H1 (cell line): ENCODE results near the gene PER2. TPM values are rescaled to one million over a fixed set of nuclear protein-coding genes. Genes with fewer than 3 reads are reported as not detected.

Experiments
- CTCF ChIA-PET: fragments of 300-600 bp; sonication (Branson Sonifier 250); formaldehyde crosslinking; loops from one replicate; lab custom pipeline; 2021; ENCODE audit not compliant: partially characterized antibody; lab: Charles Lee
- POLR2A ChIA-PET: fragments of 300-600 bp; sonication (Branson Sonifier 250); formaldehyde crosslinking; loops from one replicate; lab custom pipeline; 2021; ENCODE audit warnings: inconsistent platforms; ENCODE audit not compliant: partially characterized antibody; lab: Charles Lee
- DNase-seq, 2 experiments: peaks; one replicate each; pipeline versions ENCODE4 v3.0.0 to v3.0.0-alpha.2; 2010 to 2022; ENCODE audit warnings: low spot score in 2 of 2, low read depth in 1 of 2, mixed read lengths in 1 of 2
- FAIRE-seq: peaks from 2 replicates; lab custom pipeline; 2011; peaks lifted over from hg19 to GRCh38; lab: Jason Lieb, UNC
- H2AFZ ChIP-seq: 2 replicates; pipeline ENCODE4 v1.8.1; 2012; ENCODE audit warnings: low read length, inconsistent platforms
- H2AK5ac ChIP-seq: 2 replicates; pipeline ENCODE4 v1.6.1; 2013; ENCODE audit warnings: low read depth, low read length
- H2BK120ac ChIP-seq: replicated peaks from 2 replicates; pipeline ENCODE3; 2013; ENCODE audit warnings: low read depth, low read length, inconsistent platforms
- H2BK12ac ChIP-seq: 2 replicates; pipeline ENCODE4 v1.6.1; 2013; ENCODE audit warnings: low read depth, low read length
- H2BK15ac ChIP-seq: 2 replicates; pipeline ENCODE4 v1.6.1; 2013; ENCODE audit warnings: low read length
- H2BK20ac ChIP-seq: 2 replicates; pipeline ENCODE4 v1.6.1; 2013; ENCODE audit warnings: low read length
- H2BK5ac ChIP-seq: 2 replicates; pipeline ENCODE4 v1.6.1; 2013; ENCODE audit warnings: low read depth, low read length
- H3K14ac ChIP-seq: 2 replicates; pipeline ENCODE4 v1.6.1; 2013; ENCODE audit warnings: inconsistent platforms; ENCODE audit not compliant: insufficient read length
- H3K18ac ChIP-seq: 2 replicates; pipeline ENCODE4 v1.6.1; 2013; ENCODE audit warnings: low read length; ENCODE audit errors: extremely low read depth
- H3K23ac ChIP-seq: 2 replicates; pipeline ENCODE4 v1.6.1; 2013; ENCODE audit warnings: inconsistent platforms; ENCODE audit not compliant: insufficient read length
- H3K23me2 ChIP-seq: 2 replicates; pipeline ENCODE4 v1.6.1; 2013; ENCODE audit warnings: low read depth, low read length
- H3K27ac ChIP-seq: 2 replicates; pipeline ENCODE4 v1.6.1; 2011; ENCODE audit warnings: low read depth, low read length, inconsistent platforms
- H3K27me3 ChIP-seq, 4 experiments: replicated peaks in 1 of 4; 1 replicate in 1 of 4; 2 replicates in 3 of 4; pipeline versions ENCODE4 v1.6.1 to v1.8.1; 2011 to 2013; ENCODE audit warnings: low read length in 3 of 4, mild to moderate bottlenecking in 3 of 4, inconsistent platforms in 2 of 4, mixed read lengths in 2 of 4, moderate library complexity in 1 of 4; ENCODE audit not compliant: control insufficient read depth in 3 of 4, insufficient read depth in 3 of 4; ENCODE audit errors: extremely low read depth in 1 of 4
- H3K36me3 ChIP-seq, 4 experiments: 2 replicates each; pipeline versions ENCODE4 v1.6.1 to v1.8.1; 2011 to 2013; ENCODE audit warnings: mild to moderate bottlenecking in 4 of 4, low read length in 3 of 4, moderate library complexity in 2 of 4, control low read depth in 1 of 4, inconsistent platforms in 1 of 4; ENCODE audit not compliant: insufficient read depth in 4 of 4, control insufficient read depth in 2 of 4
- H3K4ac ChIP-seq: replicated peaks from 2 replicates; pipeline ENCODE3; 2013; ENCODE audit warnings: low read length, low read depth, mixed read lengths, inconsistent platforms; ENCODE audit not compliant: insufficient read length
- H3K4me1 ChIP-seq, 4 experiments: replicated peaks in 1 of 4; 1 replicate in 1 of 4; 2 replicates in 3 of 4; pipeline versions ENCODE4 v1.6.1 to v1.8.1; 2011 to 2013; ENCODE audit warnings: low read length in 3 of 4, inconsistent platforms in 2 of 4, mixed read lengths in 1 of 4; ENCODE audit not compliant: insufficient read depth in 4 of 4, control insufficient read depth in 3 of 4
- H3K4me2 ChIP-seq, 2 experiments: 2 replicates each; pipeline versions ENCODE4 v1.6.1 to v1.8.1; 2011 to 2013; ENCODE audit warnings: low read depth in 2 of 2, low read length in 2 of 2, control low read depth in 1 of 2, inconsistent platforms in 1 of 2, mild to moderate bottlenecking in 1 of 2; ENCODE audit not compliant: insufficient read depth in 1 of 2
- H3K4me3 ChIP-seq, 4 experiments: fragments of 200-600, 300-600 bp in 1 of 4; sonication (generic), shearing (Covaris generic), sonication (Bioruptor Twin) in 1 of 4; 2 replicates each; pipeline versions ENCODE4 v1.5.1 to v1.8.1; 2011 to 2016; ENCODE audit warnings: low read length in 4 of 4, low read depth in 3 of 4, control low read depth in 2 of 4, inconsistent platforms in 2 of 4, mild to moderate bottlenecking in 2 of 4, mixed read lengths in 1 of 4, moderate library complexity in 1 of 4; ENCODE audit not compliant: insufficient read depth in 2 of 4; ENCODE audit errors: extremely low read depth in 1 of 4
- H3K56ac ChIP-seq: replicated peaks from 2 replicates; pipeline ENCODE3; 2013; ENCODE audit warnings: low read depth, mild to moderate bottlenecking, mixed read lengths, low read length, inconsistent platforms; ENCODE audit not compliant: insufficient read length
- H3K79me1 ChIP-seq: 2 replicates; pipeline ENCODE4 v1.6.1; 2013; ENCODE audit warnings: low read depth, low read length, control low read depth
- H3K79me2 ChIP-seq, 2 experiments: 2 replicates each; pipeline versions ENCODE4 v1.6.1 to v1.8.1; 2012 to 2013; ENCODE audit warnings: low read length in 2 of 2, mild to moderate bottlenecking in 2 of 2, inconsistent platforms in 1 of 2; ENCODE audit not compliant: insufficient read depth in 2 of 2, control insufficient read depth in 1 of 2
- H3K9ac ChIP-seq, 4 experiments: replicated peaks in 1 of 4; 1 replicate in 1 of 4; 2 replicates in 3 of 4; pipeline versions ENCODE4 v1.6.1 to v1.8.1; 2011 to 2013; ENCODE audit warnings: low read depth in 3 of 4, low read length in 3 of 4, control low read depth in 2 of 4, mild to moderate bottlenecking in 2 of 4, moderate library complexity in 2 of 4, inconsistent platforms in 1 of 4; ENCODE audit errors: extremely low read depth in 1 of 4
- H3K9me3 ChIP-seq, 2 experiments: 2 replicates each; pipeline versions ENCODE4 v1.6.1 to v1.8.1; 2012 to 2013; ENCODE audit warnings: mild to moderate bottlenecking in 2 of 2, moderate library complexity in 2 of 2, control low read depth in 1 of 2, inconsistent platforms in 1 of 2, low read depth in 1 of 2, low read length in 1 of 2, mixed read lengths in 1 of 2; ENCODE audit not compliant: insufficient read depth in 2 of 2
- H4K20me1 ChIP-seq, 2 experiments: replicated peaks in 1 of 2; 2 replicates each; pipeline versions ENCODE3 to v1.8.1; 2011 to 2013; ENCODE audit warnings: inconsistent platforms in 2 of 2, low read length in 2 of 2, mild to moderate bottlenecking in 1 of 2; ENCODE audit not compliant: insufficient read depth in 2 of 2, control insufficient read depth in 1 of 2
- H4K5ac ChIP-seq: 2 replicates; pipeline ENCODE4 v1.6.1; 2013; ENCODE audit warnings: low read length, low read depth, mixed read lengths, inconsistent platforms; ENCODE audit not compliant: insufficient read length
- H4K8ac ChIP-seq: 2 replicates; pipeline ENCODE4 v1.8.0; 2013; ENCODE audit warnings: mild to moderate bottlenecking, moderate library complexity, low read length, inconsistent platforms; ENCODE audit not compliant: insufficient read depth; ENCODE audit errors: extremely low read depth
- H4K91ac ChIP-seq: replicated peaks from 2 replicates; pipeline ENCODE3; 2013; ENCODE audit warnings: low read length, mixed read lengths, inconsistent platforms; ENCODE audit not compliant: insufficient read length
- KDM1A ChIP-seq: fragments of 200-600, 300-600 bp; sonication (generic); IDR thresholded peaks from 2 replicates; pipeline ENCODE4 v1.7.1; 2016; ENCODE audit warnings: mild to moderate bottlenecking, low read length, borderline replicate concordance
- KDM4A ChIP-seq: IDR thresholded peaks from one replicate; pipeline ENCODE4 v1.7.1; 2012; ENCODE audit warnings: low read depth, mild to moderate bottlenecking, moderate library complexity, low read length, inconsistent platforms; ENCODE audit not compliant: severe bottlenecking
- WGBS, 2 experiments: shearing (Covaris generic) in 1 of 2; methylation state at CpG; one replicate each; pipeline versions ENCODE4 v1.1.6 to v1.1.7; 2013 to 2015; ENCODE audit warnings: low lambda C conversion rate in 2 of 2, mixed read lengths in 2 of 2, inconsistent platforms in 1 of 2, low coverage in 1 of 2, missing lambda C conversion rate in 1 of 2; ENCODE audit not compliant: insufficient replicate concordance in 2 of 2, insufficient coverage in 1 of 2, insufficient read length in 1 of 2; ENCODE audit errors: extremely low coverage in 1 of 2, missing lambda C conversion rate in 1 of 2; 5-methylcytosine and 5-hydroxymethylcytosine counted together
- polyA plus RNA-seq, 7 experiments: library from polyadenylated mRNA; depleted of rRNA in 3 of 7; stranded (reverse) in 5 of 7; unstranded in 2 of 7; fragments of >200 nt in 5 of 7; fragments of 200-250 nt in 2 of 7; gene quantifications; 1 replicate in 5 of 7; 2 replicates in 1 of 7; 4 replicates in 1 of 7; pipeline versions ENCODE4 v1.2.1 to v1.2.3, GENCODE V29; 2011 to 2013; ENCODE audit warnings: missing spikeins in 2 of 7, mixed read lengths in 2 of 7
- total RNA-seq: library from RNA; stranded (reverse); fragmentation: NEBNext Ultra II Directional; extraction: Animal tissue kit (Norgen Biotek cat#: 25700); gene quantifications from 2 replicates; pipeline ENCODE4 v1.2.1, GENCODE V29; 2021

PER2 gene
- total and polyA plus RNA-seq, 2 of the 8 experiments (the other 6 are each of a cell fraction or from before 2014, with no cell fraction given): 0.91 to 5.5 TPM

DNA sequence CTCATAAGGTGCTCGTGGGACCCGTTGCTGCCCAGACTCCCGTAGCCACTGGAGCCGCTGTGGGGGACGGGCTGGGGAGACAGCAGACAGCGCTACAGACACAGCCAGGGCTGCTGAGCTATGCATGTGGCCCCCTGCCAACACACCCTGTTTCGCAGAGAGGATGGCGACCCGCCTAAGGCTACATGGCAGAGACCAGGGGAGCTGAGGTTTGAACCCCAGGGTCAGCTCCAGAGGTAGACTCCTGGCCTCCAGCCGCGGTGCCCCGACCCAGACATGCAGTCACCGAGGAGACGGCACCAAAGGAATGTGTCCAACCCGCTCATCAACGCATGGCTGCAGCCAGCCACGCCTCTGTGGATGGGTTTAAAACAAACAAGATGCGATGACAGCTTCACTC lies 27.5 kb downstream of the PER2 start:
- H3K4me2 ChIP-seq: no peak overlapping the region
- H3K27ac ChIP-seq: no peak overlapping the region
- no peaks in the 10 kb centered on the region for H3K9me3 ChIP-seq
- peaks cover 0 to 2% (median 0%) of the 10 kb centered on the region in 4 experiments; a peak in 2 of 7 replicates for H3K4me1 ChIP-seq
- H2BK5ac ChIP-seq: no peak overlapping the region; the same call in 1 of the 2 replicates
- no peak overlapping the region for H4K5ac ChIP-seq
- CTCF ChIA-PET: interaction anchor here (0.7 to 17.1 kb wide), 7 partner anchors 12 to 1098 kb away, joined by 3 to 298 read pairs (median 5); no protein-coding TSS in a partner anchor
- no peak overlapping the region for H4K91ac ChIP-seq
- POLR2A ChIA-PET: interaction anchor here (1.0 kb wide), 1 partner anchor 27 kb away, joined by 3 read pairs; the partner anchor contains the start of gene PER2
- no peaks in the 10 kb centered on the region for H3K27me3 ChIP-seq
- no peaks in the 10 kb centered on the region for H3K79me1 ChIP-seq
- no peak overlapping the region for H2BK20ac ChIP-seq
- no peak overlapping the region for H2BK120ac ChIP-seq
- H3K4me3 ChIP-seq: no peak overlapping the region
- no peak overlapping the region for H3K56ac ChIP-seq
- DNase-seq (no peak), FAIRE-seq (no peak)
- H3K14ac ChIP-seq: no peak overlapping the region
- no peak overlapping the region for H2BK12ac ChIP-seq
- H2BK15ac ChIP-seq: no peak overlapping the region
- H2AFZ ChIP-seq: no peak overlapping the region
- peaks cover 0 to 3% of the 10 kb centered on the region in 2 experiments for H4K20me1 ChIP-seq
- WGBS, 2 experiments: 86% methylated on average over 13 of the region's 18 CpGs; no CpG with 5 or more reads in 1 of the 2 experiments
- H3K36me3 ChIP-seq: no peaks in the 10 kb centered on the region; a peak in 1 of 8 replicates
- H4K8ac ChIP-seq: no peak overlapping the region
- H3K23me2 ChIP-seq: no peaks in the 10 kb centered on the region
- no peaks in the 10 kb centered on the region for H3K79me2 ChIP-seq
- no peak overlapping the region for H3K9ac ChIP-seq
- no peak overlapping the region for H3K23ac ChIP-seq
- no peak overlapping the region for H2AK5ac ChIP-seq
- no peak overlapping the region for H3K4ac ChIP-seq
- H3K18ac ChIP-seq: no peak overlapping the region
- TF ChIP-seq KDM1A: no peak
- TF ChIP-seq KDM4A: no peak
